Activated T-helper 1 cell treated with Interleukin-2 at 50 U/mL for 16 hours (primary cell): ENCODE measurements around the gene RNF183.
A peak's percentile ranks its signal among the peaks of the same experiment; 100 is the strongest.

ENCODE experiments used
- DNase-seq: peaks from one replicate; pipeline ENCODE4 v3.0.0-alpha.2; 2020; ENCODE audit warnings: low read depth

RNF183 gene

GRCh38 chr9:113302792-113303418 lies at the start of gene RNF183:
Gene RNF183 (minus strand): TSS chr9:113303376. CDS start chr9:113298184, 5,192 bp downstream.
- DNase-seq, result no peak

GRCh38 chr9:113352411-113352810 lies 49.2 kb upstream of the RNF183 start:
- no peak for DNase-seq

GRCh38 chr9:113352006-113352405 lies 48.8 kb upstream of the RNF183 start:
- no peak for DNase-seq

GRCh38 chr9:113350937-113351336 lies 47.8 kb upstream of the RNF183 start:
- no peak for DNase-seq

- no peak for DNase-seq
Measured at GRCh38 chr9:113350107-113350661, 47.0 kb upstream of the RNF183 start.

- DNase-seq, result no peak
Measured at GRCh38 chr9:113349445-113350094, 46.4 kb upstream of the RNF183 start, which contains the start of gene BSPRY. Gene BSPRY (plus strand): TSS chr9:113349541. CDS start chr9:113349580, 39 bp downstream.

- DNase-seq, result no peak
Measured at GRCh38 chr9:113349066-113349444, 45.9 kb upstream of the RNF183 start.

- DNase-seq, result no peak
Measured at GRCh38 chr9:113348437-113348836, 45.3 kb upstream of the RNF183 start.

- no peak for DNase-seq
Measured at GRCh38 chr9:113345671-113346070, 42.5 kb upstream of the RNF183 start.

GRCh38 chr9:113345190-113345589 lies 42.0 kb upstream of the RNF183 start:
- DNase-seq, result no peak

GRCh38 chr9:113343732-113344231 lies 40.6 kb upstream of the RNF183 start:
- no peak for DNase-seq

GRCh38 chr9:113341712-113342410 lies 38.7 kb upstream of the RNF183 start:
- DNase-seq, result no peak

GRCh38 chr9:113340011-113340699 lies 37.0 kb upstream of the RNF183 start, which contains the start of gene WDR31:
Gene WDR31 (minus strand): TSS chr9:113340275. CDS start chr9:113332022, 8,253 bp downstream.
- peak; percentile 68 for DNase-seq

GRCh38 chr9:113337714-113338113 lies 34.5 kb upstream of the RNF183 start:
- DNase-seq, result no peak

GRCh38 chr9:113331780-113332179 lies 28.6 kb upstream of the RNF183 start:
- DNase-seq, result no peak

GRCh38 chr9:113328045-113328782 lies 25.0 kb upstream of the RNF183 start:
- no peak for DNase-seq

- no peak for DNase-seq
Measured at GRCh38 chr9:113326230-113326629, 23.1 kb upstream of the RNF183 start.

GRCh38 chr9:113322671-113323070 lies 19.5 kb upstream of the RNF183 start:
- DNase-seq, result no peak

- DNase-seq, result no peak
Measured at GRCh38 chr9:113320051-113320450, 16.9 kb upstream of the RNF183 start.

- no peak for DNase-seq
Measured at GRCh38 chr9:113319054-113319453, 15.9 kb upstream of the RNF183 start.

- no peak for DNase-seq
Measured at GRCh38 chr9:113317777-113318176, 14.6 kb upstream of the RNF183 start.
